ENCODE measurements around the gene BEX2.

DNA sequence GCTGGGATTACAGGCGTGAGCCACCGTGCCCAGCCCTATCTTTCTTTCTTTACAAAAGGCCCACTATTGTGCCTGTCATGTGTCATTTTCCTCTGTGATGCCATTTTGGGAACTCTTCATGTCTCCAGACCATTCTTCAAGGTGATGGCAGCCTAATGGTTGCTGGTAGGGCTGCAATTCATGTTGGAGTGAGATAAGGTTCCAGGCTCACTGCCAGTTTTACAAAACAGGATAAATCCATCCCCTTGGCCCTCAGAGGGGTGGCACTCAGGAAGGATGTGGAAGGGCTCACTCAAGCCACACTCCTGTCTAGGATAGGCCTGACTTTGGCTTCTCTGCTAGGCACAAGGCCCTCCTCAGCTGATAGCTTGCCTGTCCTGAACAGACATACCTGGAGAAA, 49.3 kb upstream of the BEX2 start:
- TF ChIP-seq, protein P1, sequence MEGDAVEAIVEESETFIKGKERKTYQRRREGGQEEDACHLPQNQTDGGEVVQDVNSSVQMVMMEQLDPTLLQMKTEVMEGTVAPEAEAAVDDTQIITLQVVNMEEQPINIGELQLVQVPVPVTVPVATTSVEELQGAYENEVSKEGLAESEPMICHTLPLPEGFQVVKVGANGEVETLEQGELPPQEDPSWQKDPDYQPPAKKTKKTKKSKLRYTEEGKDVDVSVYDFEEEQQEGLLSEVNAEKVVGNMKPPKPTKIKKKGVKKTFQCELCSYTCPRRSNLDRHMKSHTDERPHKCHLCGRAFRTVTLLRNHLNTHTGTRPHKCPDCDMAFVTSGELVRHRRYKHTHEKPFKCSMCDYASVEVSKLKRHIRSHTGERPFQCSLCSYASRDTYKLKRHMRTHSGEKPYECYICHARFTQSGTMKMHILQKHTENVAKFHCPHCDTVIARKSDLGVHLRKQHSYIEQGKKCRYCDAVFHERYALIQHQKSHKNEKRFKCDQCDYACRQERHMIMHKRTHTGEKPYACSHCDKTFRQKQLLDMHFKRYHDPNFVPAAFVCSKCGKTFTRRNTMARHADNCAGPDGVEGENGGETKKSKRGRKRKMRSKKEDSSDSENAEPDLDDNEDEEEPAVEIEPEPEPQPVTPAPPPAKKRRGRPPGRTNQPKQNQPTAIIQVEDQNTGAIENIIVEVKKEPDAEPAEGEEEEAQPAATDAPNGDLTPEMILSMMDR (IDR thresholded peaks at IDR 0.05), result no peak
- no peak for TF ChIP-seq ZFX (IDR thresholded peaks at IDR 0.05; ENCODE audit: borderline replicate concordance)

Data from 22Rv1 (cell line).